HepG2 (cell line): ENCODE measurements around the gene OR10J5. TPM values are rescaled to one million over a fixed set of nuclear protein-coding genes. Genes with fewer than 3 reads are reported as not detected.

Experiments used
- ATAC-seq: fragments of 200-7000 bp; cut with Tn5 transposase; 3 replicates; pipeline ENCODE4 v1.9.1; 2020; ENCODE audit warnings: mild to moderate bottlenecking, moderate library complexity
- BruUV-seq: library from RNA; stranded (reverse); fragments of 400-500 nt; replicated peaks from 2 replicates; lab custom pipeline; 2021; lab: Mats Ljungman, UMichigan
- CTCF ChIA-PET: fragments of 300-600 bp; formaldehyde crosslinking; extraction: SDS; loops from one replicate; lab custom pipeline; 2021; ENCODE audit warnings: low total read pairs, inconsistent platforms, low intra/inter-chr PET ratio; lab: Yijun Ruan, JAX
- POLR2A ChIA-PET: fragments of 350-600 bp; sonication (Branson Sonifier 250); formaldehyde crosslinking; loops from one replicate; lab custom pipeline; 2020; ENCODE audit warnings: antibody characterized with exemption, inconsistent platforms; lab: Yijun Ruan, JAX
- DNase-seq: peaks from one replicate; pipeline ENCODE4 v3.0.0-alpha.2; 2015; ENCODE audit warnings: low spot score
- FAIRE-seq: peaks from 3 replicates; lab custom pipeline; 2011; peaks lifted over from hg19 to GRCh38; lab: Jason Lieb, UNC
- H2AFZ ChIP-seq: one replicate; pipeline ENCODE4 v1.6.1; 2011; ENCODE audit warnings: low read length, inconsistent platforms
- H3K27ac ChIP-seq: fragments of 300-600 bp; 3 replicates; pipeline ENCODE4 v1.8.0; 2011; ENCODE audit warnings: mixed run types, mild to moderate bottlenecking, mixed read lengths, low read length, inconsistent platforms; ENCODE audit not compliant: insufficient read depth; ENCODE audit errors: extremely low read length
- H3K27me3 ChIP-seq, 2 experiments: fragments of 200-600 bp in 1 of 2; 2 replicates in 1 of 2; 3 replicates in 1 of 2; pipeline versions ENCODE4 v1.6.0 to v1.8.0; 2011; ENCODE audit warnings: low read length in 2 of 2, mild to moderate bottlenecking in 2 of 2, moderate library complexity in 2 of 2, inconsistent platforms in 1 of 2; ENCODE audit not compliant: insufficient read depth in 2 of 2, control insufficient read depth in 1 of 2
- H3K36me3 ChIP-seq, 2 experiments: fragments of 200-600 bp in 1 of 2; replicated peaks in 1 of 2; 2 replicates in 1 of 2; 3 replicates in 1 of 2; pipeline versions ENCODE4 v1.5.1 to v1.8.0; 2011; ENCODE audit warnings: low read length in 2 of 2, inconsistent platforms in 1 of 2; ENCODE audit not compliant: insufficient read depth in 2 of 2, control insufficient read depth in 1 of 2
- H3K4me1 ChIP-seq: 2 replicates; pipeline ENCODE4 v1.5.1; 2012; ENCODE audit warnings: low read length, inconsistent platforms; ENCODE audit not compliant: insufficient read depth
- H3K4me2 ChIP-seq: 2 replicates; pipeline ENCODE4 v1.6.0; 2011; ENCODE audit warnings: low read depth, low read length, inconsistent platforms
- H3K4me3 ChIP-seq, 3 experiments: fragments of 200-600 bp in 1 of 3; sonication (generic), shearing (Covaris generic) in 1 of 3; replicated peaks in 1 of 3; 2 replicates each; pipeline ENCODE4 v1.5.1; 2011 to 2016; ENCODE audit warnings: low read length in 3 of 3, inconsistent platforms in 2 of 3, low read depth in 2 of 3, mild to moderate bottlenecking in 2 of 3, control low read depth in 1 of 3, mixed read lengths in 1 of 3; ENCODE audit not compliant: insufficient read depth in 1 of 3
- H3K79me2 ChIP-seq: one replicate; pipeline ENCODE4 v1.6.1; 2011; ENCODE audit warnings: low read length, inconsistent platforms; ENCODE audit not compliant: insufficient read depth
- H3K9ac ChIP-seq: 2 replicates; pipeline ENCODE4 v1.6.0; 2011; ENCODE audit warnings: mild to moderate bottlenecking, low read depth, low read length, inconsistent platforms; ENCODE audit not compliant: insufficient read depth
- H3K9me3 ChIP-seq: 2 replicates; pipeline ENCODE4 v1.5.1; 2012; ENCODE audit warnings: mild to moderate bottlenecking, low read length
- H4K20me1 ChIP-seq: 2 replicates; pipeline ENCODE4 v1.6.0; 2011; ENCODE audit warnings: inconsistent platforms, mild to moderate bottlenecking, low read length, moderate library complexity; ENCODE audit not compliant: insufficient read depth
- ATRX ChIP-seq: sonication (generic); formaldehyde crosslinking; IDR thresholded peaks from 2 replicates; pipeline ENCODE4 v1.4.0; 2020; ENCODE audit warnings: missing genetic modification reagents, borderline replicate concordance
- POLR2A ChIP-seq, 2 experiments: IDR thresholded peaks; 2 replicates each; pipeline ENCODE4 v1.6.1; 2011; ENCODE audit warnings: low read depth in 2 of 2, low read length in 2 of 2, mild to moderate bottlenecking in 1 of 2, moderate library complexity in 1 of 2; ENCODE audit not compliant: insufficient read depth in 1 of 2
- ZNF318 ChIP-seq: sonication (generic); formaldehyde crosslinking; IDR thresholded peaks from 2 replicates; pipeline ENCODE4 v1.4.0; 2020; ENCODE audit warnings: mild to moderate bottlenecking, missing genetic modification reagents
- ZNF350 ChIP-seq: sonication (generic); formaldehyde crosslinking; IDR thresholded peaks from 2 replicates; pipeline ENCODE4 v1.4.0; 2020; ENCODE audit warnings: mild to moderate bottlenecking, low read depth, missing genetic modification reagents, borderline replicate concordance
- ZNF512 ChIP-seq: sonication (generic); formaldehyde crosslinking; IDR thresholded peaks from 2 replicates; pipeline ENCODE4 v1.4.0; 2020; ENCODE audit warnings: mild to moderate bottlenecking, missing genetic modification reagents
- WGBS: methylation state at CpG from one replicate; pipeline ENCODE4 v1.1.6; 2017; ENCODE audit warnings: low lambda C conversion rate; 5-methylcytosine and 5-hydroxymethylcytosine counted together
- in situ Hi-C: cut with HindIII; loops from 2 replicates; pipeline ENCODE4 v1.10.0; 2017; ENCODE audit warnings: low pct_unique_long_range_greater_than_20kb; ENCODE audit not compliant: extremely low pct_ligation_motif_present
- intact Hi-C: fragments of 100-400 bp; cut with micrococcal nuclease; formaldehyde crosslinking; loops from one replicate; pipeline ENCODE4 v1.10.0; 2022; ENCODE audit not compliant: unreplicated experiment
- polyA plus RNA-seq, 8 experiments: library from polyadenylated mRNA; depleted of rRNA in 3 of 8; stranded (reverse) in 7 of 8; unstranded in 1 of 8; fragments of >200 nt; fragmentation: Illumina TruSeq in 4 of 8; extraction: Trizol in 4 of 8; gene quantifications; 2 replicates each; pipeline versions ENCODE4 v1.2.1 to v1.2.3, GENCODE V29; 2011 to 2016; ENCODE audit warnings: low read depth in 4 of 8, missing spikeins in 1 of 8, mixed read lengths in 1 of 8; ENCODE audit not compliant: insufficient read depth in 1 of 8
- total RNA-seq, 5 experiments: library from RNA; depleted of rRNA; stranded (reverse); fragments of >200 nt; fragmentation: Illumina TruSeq; extraction: Trizol; gene quantifications; 2 replicates each; pipeline ENCODE4 v1.2.3, GENCODE V29; 2016; ENCODE audit warnings: low read depth in 1 of 5

OR10J5 gene
- total and polyA plus RNA-seq, 2 of the 13 experiments (the other 11 are each of a cell fraction or from before 2014, with no cell fraction given): not detected

- intact Hi-C loops: no loop called here
- Histone ChIP-seq H2AFZ (no peak overlapping the region), H3K27ac (no peak overlapping the region), H3K27me3 (no peaks in the 10 kb centered on the region), H3K36me3 (no peaks in the 10 kb centered on the region), H3K4me2 (no peak overlapping the region), H3K9me3 (peaks cover 56% of the 10 kb centered on the region), H4K20me1 (no peaks in the 10 kb centered on the region), H3K9ac (no peak overlapping the region), H3K4me3 (no peak overlapping the region), H3K79me2 (no peaks in the 10 kb centered on the region), H3K4me1 (no peaks in the 10 kb centered on the region)
- CTCF ChIA-PET: no interaction called here
- ATAC-seq (no peak), FAIRE-seq (no peak), DNase-seq (no peak)
- no peak for TF ChIP-seq ZNF512
- TF ChIP-seq ZNF350 (CRISPR knock-in tag): no peak
- no peak for TF ChIP-seq ATRX (CRISPR knock-in tag)
- TF ChIP-seq ZNF318 (CRISPR knock-in tag): no peak
- no peak for TF ChIP-seq POLR2A (IDR thresholded peaks at IDR 0.05; ENCODE audit: insufficient read depth in 1 of 2, low read depth in 2 of 2, low read length in 2 of 2)
- 39% methylated on average over 4 of the region's 4 CpGs for WGBS
- POLR2A ChIA-PET: no interaction called here
- in situ Hi-C loops: no loop called here
- BruUV-seq: no TSS peak
Measured at GRCh38 chr1:159508951-159509350, 26.9 kb downstream of the OR10J5 start.
